GM21576 (cell line): ENCODE results near the gene GRAMD4.

Experiments
- ATAC-seq: cut with Tn5 transposase; IDR thresholded peaks from one replicate; pipeline ENCODE4 v1.9.1; 2021; ENCODE audit warnings: mild to moderate bottlenecking, moderate library complexity; ENCODE audit not compliant: unreplicated experiment

GRAMD4 gene

DNA sequence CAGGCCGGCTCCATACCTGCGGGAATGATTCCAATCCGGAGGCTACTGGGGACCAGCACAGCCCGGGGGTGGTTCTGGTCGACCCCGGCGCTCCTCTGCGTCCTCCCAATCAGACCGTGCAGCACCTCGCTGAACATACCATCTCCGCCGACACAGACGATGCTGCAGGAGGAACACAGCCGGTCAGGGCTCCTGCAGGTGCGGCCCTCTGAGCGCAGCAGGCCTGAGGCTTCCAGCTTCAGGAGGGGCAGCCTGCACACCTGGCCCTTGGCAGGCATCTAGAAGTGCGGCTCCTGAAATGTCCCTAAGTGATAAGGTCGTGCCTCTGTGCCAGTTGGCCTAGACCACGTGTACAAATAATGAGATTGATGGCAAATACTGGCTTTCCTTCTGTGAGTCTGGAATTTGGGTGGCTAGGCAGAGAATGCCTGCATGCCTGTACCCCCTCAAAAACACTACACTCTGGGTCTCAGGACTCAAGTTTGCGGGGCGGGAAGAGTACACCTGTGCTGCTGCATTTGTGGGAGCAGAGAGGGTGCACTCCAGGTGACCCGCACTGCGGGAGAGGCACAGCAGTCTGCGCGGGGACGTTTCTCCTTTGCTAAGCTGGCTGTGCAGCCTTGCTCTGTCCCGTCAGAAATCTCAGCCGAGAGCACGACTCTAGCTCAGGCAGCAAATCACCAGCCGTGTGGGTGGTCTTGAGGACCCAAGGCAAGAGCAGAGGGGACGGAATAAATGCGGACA, 87.8 kb downstream of the GRAMD4 start:
- no peak for ATAC-seq

- no peak for ATAC-seq
Observed at GRCh38 chr22:46708766-46709330, 88.7 kb downstream of the GRAMD4 start.

DNA sequence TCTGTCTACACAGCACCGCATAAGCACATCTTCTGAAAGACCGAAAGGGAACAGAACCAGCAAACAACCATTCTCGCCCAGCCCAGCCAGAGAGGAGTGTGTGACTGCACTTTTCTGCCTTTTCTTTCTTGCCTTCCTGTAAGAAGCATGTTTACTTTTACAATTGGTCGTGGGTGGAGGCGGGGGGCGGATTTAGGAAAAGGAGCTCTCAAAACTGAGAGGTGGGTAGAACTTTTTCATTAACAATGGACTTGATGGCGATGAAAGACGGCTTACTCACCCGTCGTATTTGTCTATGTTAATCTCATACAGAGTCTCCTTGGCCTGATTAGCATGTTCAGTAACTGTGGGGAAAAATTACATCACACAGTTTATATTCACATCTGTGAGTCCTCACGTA, 90.6 kb downstream of the GRAMD4 start:
- no peak for ATAC-seq

- ATAC-seq = no peak
Observed at GRCh38 chr22:46712288-46712687, 92.1 kb downstream of the GRAMD4 start.

DNA sequence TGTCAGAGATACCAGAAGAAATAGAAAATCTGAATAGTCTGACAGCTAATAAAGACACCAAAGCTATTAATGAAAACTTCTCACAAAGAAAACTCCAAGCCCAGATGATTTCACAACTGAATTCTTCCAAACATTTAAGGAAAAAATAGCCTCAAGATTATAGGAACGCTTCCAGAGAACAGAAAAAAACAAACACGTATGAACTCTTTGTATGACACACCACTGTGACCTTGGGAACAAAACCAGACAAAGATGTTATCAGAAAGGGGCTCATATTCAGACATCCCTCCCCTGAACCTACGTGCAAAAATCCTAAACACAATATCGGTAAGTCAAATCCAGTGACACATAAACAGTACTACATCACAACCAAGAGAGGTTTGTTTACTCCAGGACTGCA, 94.4 kb downstream of the GRAMD4 start:
- no peak for ATAC-seq

DNA sequence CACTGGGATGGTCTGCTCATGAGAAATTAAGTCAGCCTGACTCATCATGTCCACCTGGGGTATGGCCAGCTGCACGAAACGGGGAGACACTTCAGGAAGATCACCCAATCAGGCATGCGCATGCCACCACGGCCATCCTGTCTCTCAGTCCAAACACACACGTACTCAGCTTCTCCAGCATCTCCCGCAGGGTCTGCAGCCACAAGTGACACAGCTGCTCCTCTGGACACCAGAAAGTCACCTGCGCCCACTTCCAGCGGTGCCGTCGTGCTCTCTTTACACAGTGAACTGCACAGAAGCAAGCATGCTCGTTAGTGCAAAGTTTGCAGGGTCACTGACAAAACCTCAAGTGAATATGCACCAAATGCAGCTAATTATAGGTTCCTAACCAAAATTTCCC, 99.7 kb downstream of the GRAMD4 start:
- no peak for ATAC-seq

- ATAC-seq = no peak
Observed at GRCh38 chr22:46721501-46722085, 101.4 kb downstream of the GRAMD4 start.

DNA sequence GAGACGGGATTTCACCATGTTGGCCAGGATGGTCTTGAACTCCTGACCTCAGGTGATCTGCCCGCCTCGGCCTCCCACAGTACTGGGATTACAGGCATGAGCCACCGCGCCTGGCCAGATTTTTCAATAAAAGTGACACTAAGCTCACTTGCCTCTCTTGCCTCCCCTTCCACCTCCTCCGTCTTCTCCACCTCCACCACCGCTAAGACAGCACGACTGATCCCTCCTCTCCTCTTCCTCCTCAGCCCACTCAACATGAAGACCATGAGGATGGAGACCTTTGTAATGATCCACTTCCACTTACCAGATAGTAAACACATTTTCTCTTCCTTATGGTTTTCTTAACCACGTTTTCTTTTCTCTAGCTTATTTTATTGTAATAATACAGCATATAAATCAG, 103.7 kb downstream of the GRAMD4 start:
- ATAC-seq = no peak

GRCh38 chr22:46725096-46725495, 104.9 kb downstream of the GRAMD4 start:
- no peak for ATAC-seq

DNA sequence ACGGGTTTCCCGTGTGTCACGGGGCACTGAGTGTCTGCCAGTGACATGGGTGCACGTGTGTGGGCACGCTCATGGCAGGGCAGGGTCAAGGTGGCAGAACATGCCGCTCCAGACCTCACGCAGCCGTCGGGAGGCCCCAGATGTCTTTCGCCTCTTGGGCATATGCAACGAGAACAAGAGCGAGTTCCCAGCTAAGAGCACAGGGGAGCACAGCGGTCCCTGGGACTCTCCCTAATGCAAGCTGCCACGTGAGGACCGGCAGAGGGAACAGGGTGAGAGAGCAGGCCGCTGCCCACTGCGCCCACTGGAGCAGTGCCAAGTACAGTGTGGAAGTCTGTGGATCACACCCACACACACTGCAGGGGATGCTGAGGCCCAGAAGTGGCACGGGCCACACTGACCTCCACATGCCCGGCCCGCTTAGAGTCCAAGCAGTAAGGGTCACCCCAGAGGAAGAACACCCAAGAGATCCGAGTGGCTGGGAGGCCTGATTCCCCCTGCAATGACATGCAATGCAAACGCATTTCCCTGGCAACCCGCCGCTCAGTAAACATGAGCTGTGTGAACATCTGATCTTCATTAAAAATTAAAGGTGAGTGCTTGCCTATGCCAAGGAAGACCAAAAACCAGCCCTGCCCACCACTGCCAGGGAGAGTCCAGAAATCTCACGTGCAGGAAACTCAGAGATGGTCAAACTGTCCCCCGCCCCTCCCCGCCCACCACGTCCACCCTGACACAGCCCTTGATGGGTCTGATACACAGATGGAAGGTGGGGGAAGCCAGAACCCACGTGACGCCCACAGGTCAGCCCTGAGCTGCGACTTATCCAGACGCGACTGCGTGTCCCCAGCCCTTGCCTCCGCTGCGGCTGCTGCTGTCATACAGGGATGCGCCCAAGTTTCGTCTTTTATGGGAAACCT, 106.1 kb downstream of the GRAMD4 start:
- ATAC-seq = no peak

GRCh38 chr22:46726986-46727317, 106.8 kb downstream of the GRAMD4 start:
- ATAC-seq = no peak

DNA sequence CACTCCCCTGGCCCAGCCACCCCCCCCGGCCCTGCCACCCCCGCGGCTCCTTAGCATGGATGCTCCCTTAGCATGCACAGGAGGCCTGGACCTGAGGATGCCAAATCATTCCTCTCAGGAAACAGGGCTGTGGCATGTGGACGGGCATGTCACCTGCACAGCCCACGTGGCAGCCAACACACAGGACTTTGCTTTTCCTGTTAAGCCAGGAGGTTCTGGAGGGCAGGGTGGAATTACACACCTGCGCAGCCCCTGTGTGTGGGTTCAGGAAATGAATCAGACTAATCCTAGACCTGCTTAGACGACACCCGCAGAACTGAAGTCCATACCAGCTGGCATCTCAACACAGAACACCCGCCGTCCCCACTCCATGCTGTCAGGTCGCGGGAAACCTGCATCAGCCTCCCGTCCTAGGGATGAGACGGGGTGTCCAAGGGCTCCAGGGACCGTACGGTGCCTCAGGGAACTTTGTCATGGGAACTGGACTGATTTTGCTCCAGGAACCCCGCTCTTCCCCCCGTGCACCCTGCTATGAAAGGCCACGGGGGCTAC, 107.7 kb downstream of the GRAMD4 start:
- no peak for ATAC-seq

DNA sequence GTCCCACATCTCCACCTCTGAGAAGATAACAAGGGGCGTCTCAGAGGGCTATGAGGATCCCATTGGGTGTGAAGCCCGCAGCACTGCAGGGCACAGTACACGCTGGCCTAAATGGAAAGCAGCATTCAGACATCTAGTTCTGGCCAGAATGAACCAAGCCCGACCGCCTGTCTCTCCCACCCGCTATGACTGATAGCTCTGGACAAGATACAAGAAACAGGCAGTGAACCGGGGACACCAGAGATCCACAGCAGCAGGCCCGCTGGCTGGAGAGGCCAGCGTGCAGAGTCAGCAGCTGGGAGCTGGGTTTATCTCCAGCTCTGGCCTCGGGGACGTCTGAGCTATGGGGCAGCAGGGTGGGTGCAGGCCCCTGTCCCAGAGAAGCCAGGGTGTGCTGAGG, 108.3 kb downstream of the GRAMD4 start:
- no peak for ATAC-seq
